ENCODE results near the gene MAMLD1. TPM values are rescaled to one million over a fixed set of nuclear protein-coding genes. Genes with fewer than 3 reads are reported as not detected.
A peak's percentile ranks its signal among the peaks of the same experiment; 100 is the strongest.

Gene MAMLD1, protein sequence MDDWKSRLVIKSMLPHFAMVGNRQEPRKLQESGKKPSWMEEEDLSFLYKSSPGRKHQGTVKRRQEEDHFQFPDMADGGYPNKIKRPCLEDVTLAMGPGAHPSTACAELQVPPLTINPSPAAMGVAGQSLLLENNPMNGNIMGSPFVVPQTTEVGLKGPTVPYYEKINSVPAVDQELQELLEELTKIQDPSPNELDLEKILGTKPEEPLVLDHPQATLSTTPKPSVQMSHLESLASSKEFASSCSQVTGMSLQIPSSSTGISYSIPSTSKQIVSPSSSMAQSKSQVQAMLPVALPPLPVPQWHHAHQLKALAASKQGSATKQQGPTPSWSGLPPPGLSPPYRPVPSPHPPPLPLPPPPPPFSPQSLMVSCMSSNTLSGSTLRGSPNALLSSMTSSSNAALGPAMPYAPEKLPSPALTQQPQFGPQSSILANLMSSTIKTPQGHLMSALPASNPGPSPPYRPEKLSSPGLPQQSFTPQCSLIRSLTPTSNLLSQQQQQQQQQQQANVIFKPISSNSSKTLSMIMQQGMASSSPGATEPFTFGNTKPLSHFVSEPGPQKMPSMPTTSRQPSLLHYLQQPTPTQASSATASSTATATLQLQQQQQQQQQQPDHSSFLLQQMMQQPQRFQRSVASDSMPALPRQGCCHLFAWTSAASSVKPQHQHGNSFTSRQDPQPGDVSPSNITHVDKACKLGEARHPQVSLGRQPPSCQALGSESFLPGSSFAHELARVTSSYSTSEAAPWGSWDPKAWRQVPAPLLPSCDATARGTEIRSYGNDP
- total RNA-seq (1 to 10 TPM; 5.5 to 9.3 TPM), polyA plus RNA-seq (ENCODE audit: insufficient read length in 2 of 2) (10 to 100 TPM; 33.7 to 39.4 TPM)
- long read RNA-seq, donor 1, partial matches to known transcripts, result 0 of 2 reads
- long read RNA-seq, donor 1, other reads (novel, unspliced or antisense), result 0 of 2 reads
- long read RNA-seq, donor 2, result 0 reads
- long read RNA-seq, donor 3, result 0 reads
- long read RNA-seq, donor 4, partial matches to known transcripts, result 0 of 1 reads
- long read RNA-seq, donor 4, other reads (novel, unspliced or antisense), result 0 of 1 reads

DNA sequence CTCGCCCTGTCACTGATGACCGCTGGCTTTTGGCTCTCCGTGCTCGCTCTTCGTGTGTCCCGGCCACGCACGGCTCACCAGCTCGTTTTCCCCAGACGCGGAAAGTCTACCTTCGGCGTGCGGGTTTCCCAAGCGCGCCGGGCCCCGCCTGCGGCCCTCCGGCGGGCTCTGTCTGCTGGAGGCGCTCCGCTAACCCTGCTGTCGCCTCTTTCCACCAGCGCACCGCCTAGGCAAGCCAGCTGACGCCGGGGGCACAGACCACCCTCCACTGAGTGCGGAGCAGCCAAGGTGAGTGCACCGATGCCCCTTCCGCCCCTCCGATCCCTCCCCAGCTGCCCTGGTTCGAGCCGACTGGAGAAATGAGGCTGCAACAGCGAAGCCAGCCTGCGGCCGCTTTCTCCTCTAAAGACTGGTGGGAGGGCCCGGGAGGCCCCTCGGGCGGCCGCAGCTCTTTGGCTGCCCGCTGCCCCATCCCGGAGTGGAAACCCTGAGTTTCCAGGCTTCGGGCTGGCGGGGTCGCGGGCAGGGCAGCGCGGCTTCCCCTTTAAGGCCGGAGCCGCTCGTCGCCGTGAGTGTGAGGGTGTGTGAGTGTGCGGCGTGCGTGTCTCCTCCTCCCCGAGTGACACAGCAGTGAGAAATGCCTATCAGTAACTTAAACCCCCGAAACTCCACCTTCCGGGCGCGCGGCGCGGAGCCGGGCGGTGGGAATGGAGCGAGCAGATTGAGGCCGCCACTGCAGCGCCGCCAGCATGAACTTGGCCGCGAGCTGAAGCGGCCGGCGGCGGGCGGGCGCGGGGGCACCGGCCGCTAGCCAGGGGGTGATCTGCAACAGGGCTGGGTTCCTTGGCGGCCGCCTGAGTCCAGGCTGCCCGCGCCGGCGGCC, at the start of gene MAMLD1:
Gene MAMLD1, plus strand, starts transcription at position 719 of the 883 bp plus-strand sequence. CDS start 82,200 bp downstream, outside the sequence.
- Histone ChIP-seq H3K4me3 (ENCODE audit: low read depth, low read length) (peak within 1 kb of the TSS; percentile 72), H3K27me3 (ENCODE audit: control insufficient read depth, insufficient read depth, low read length) (peaks cover 3% of the 10 kb centered on the region), H3K36me3 (ENCODE audit: control insufficient read depth, insufficient read depth, low read length) (no peaks in the 10 kb centered on the region), H3K4me1 (ENCODE audit: control insufficient read depth, insufficient read depth, low read length) (peaks cover 21% of the 10 kb centered on the region), H3K27ac (ENCODE audit: low read depth, low read length) (peak within 1 kb of the TSS; percentile 91), H3K9me3 (ENCODE audit: control insufficient read depth, insufficient read depth, low read length) (peaks cover 2% of the 10 kb centered on the region)
- DNase-seq (ENCODE audit: low read depth in 4 of 6, low spot score in 6 of 6), result peak in 2 of 6 donors; percentile 92 to 93
- 23% methylated on average over 77 of the region's 88 CpGs for WGBS (ENCODE audit: insufficient coverage)

DNA sequence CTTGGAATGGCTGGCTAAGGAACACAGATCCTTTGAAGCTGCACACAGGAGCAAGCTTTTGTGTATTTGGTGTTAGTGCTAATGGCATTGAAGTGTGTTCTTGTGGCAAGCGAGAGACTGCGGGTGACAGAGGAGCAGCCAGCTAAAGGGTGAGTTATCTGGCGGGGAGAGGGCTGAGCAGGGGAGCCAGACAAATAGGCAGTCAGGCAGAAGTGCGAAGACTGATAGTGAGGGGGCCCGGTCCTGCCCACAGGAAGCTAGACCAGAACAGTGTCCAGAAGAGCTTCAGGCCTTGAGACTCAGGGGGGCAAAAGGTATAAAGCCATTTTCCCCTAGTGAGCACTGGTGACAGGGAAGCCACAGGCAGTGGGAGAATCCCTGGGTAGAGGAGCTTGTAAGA, 49.6 kb upstream of the MAMLD1 start:
- Histone ChIP-seq H3K27me3 (ENCODE audit: control insufficient read depth, insufficient read depth, low read length) (no peaks in the 10 kb centered on the region), H3K36me3 (ENCODE audit: control insufficient read depth, insufficient read depth, low read length) (no peaks in the 10 kb centered on the region), H3K27ac (ENCODE audit: low read depth, low read length) (no peak overlapping the region), H3K4me3 (ENCODE audit: low read depth, low read length) (no peak overlapping the region), H3K9me3 (ENCODE audit: control insufficient read depth, insufficient read depth, low read length) (no peaks in the 10 kb centered on the region), H3K4me1 (ENCODE audit: control insufficient read depth, insufficient read depth, low read length) (peaks cover 15% of the 10 kb centered on the region)
- WGBS (ENCODE audit: insufficient coverage), result 64% methylated on average over 5 of the region's 5 CpGs
- DNase-seq (ENCODE audit: low read depth in 4 of 6, low spot score in 6 of 6), result no peak

DNA sequence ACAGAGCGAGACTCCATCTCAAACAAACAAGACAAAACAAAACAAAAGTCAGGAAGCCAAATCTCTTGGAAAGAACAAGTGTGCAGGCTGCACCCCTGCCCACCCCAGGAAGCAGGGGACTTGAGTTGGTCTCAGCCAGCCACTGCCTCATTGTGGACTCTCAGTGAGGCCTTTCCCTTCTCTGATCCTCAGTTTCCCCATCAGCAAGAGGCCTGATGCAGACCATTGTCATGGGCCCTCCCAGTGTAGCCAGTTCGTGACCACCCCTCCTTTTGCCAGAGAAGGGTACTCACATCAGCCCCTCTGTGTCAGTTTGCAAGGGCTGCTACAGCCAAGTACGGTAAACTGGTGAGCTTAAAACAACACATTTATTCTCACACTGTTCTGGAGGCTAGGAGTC, 48.9 kb upstream of the MAMLD1 start:
- Histone ChIP-seq H3K27ac (ENCODE audit: low read depth, low read length) (no peak overlapping the region), H3K36me3 (ENCODE audit: control insufficient read depth, insufficient read depth, low read length) (no peaks in the 10 kb centered on the region), H3K9me3 (ENCODE audit: control insufficient read depth, insufficient read depth, low read length) (no peaks in the 10 kb centered on the region), H3K4me3 (ENCODE audit: low read depth, low read length) (no peak overlapping the region), H3K27me3 (ENCODE audit: control insufficient read depth, insufficient read depth, low read length) (no peaks in the 10 kb centered on the region), H3K4me1 (ENCODE audit: control insufficient read depth, insufficient read depth, low read length) (peaks cover 15% of the 10 kb centered on the region)
- 81% methylated on average over 3 of the region's 3 CpGs for WGBS (ENCODE audit: insufficient coverage)
- DNase-seq (ENCODE audit: low read depth in 4 of 6, low spot score in 6 of 6), result no peak

DNA sequence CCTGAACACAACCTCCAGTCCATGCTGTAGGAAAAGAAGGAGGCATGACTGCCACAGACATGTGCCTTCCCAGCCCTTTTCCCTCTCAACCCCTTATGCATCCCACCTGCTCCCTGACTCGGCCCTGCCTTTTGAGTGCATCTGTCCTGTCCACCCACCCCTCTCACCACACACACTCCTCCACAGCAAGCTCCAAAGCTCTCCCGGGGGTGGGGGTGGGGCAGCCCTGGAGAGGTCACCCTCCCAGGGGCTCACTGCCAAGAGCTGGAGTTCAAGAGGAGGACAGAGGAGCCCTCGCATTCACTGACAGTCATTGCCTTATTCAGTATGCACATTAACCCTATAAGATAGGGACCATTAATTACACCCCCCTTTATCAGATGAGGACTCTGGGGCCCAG, 46.6 kb upstream of the MAMLD1 start:
- no CpG with 5 or more reads among the region's 3 CpGs for WGBS (ENCODE audit: insufficient coverage)
- H3K36me3 ChIP-seq (ENCODE audit: control insufficient read depth, insufficient read depth, low read length), result no peaks in the 10 kb centered on the region
- H3K9me3 ChIP-seq (ENCODE audit: control insufficient read depth, insufficient read depth, low read length), result no peaks in the 10 kb centered on the region
- peaks cover 15% of the 10 kb centered on the region for H3K4me1 ChIP-seq (ENCODE audit: control insufficient read depth, insufficient read depth, low read length)
- DNase-seq (ENCODE audit: low read depth in 4 of 6, low spot score in 6 of 6), result peak in 2 of 6 donors; percentile 26 to 33
- H3K27me3 ChIP-seq (ENCODE audit: control insufficient read depth, insufficient read depth, low read length), result no peaks in the 10 kb centered on the region
- H3K4me3 ChIP-seq (ENCODE audit: low read depth, low read length), result no peak overlapping the region
- H3K27ac ChIP-seq (ENCODE audit: low read depth, low read length), result peak overlapping the region; percentile 6

DNA sequence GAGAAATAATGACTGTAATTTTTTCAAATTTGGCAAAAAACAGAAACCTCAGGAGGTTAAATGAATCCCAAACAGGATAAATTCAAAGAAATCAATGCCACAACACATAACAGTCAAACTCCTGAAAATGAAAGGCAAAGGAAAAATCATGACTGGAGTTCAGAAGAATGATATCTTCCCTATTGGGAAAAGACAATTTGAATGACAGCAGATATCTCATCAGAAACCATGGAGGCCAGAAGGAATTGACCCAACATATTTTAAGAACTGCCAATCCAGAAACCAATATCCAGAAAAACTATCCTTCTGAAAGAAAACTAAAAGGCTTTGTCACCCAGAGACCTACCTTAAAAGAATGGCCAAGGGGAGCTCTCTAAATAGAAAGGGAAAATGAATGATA, 40.1 kb upstream of the MAMLD1 start:
- Histone ChIP-seq H3K4me3 (ENCODE audit: low read depth, low read length) (no peak overlapping the region), H3K9me3 (ENCODE audit: control insufficient read depth, insufficient read depth, low read length) (no peaks in the 10 kb centered on the region), H3K27ac (ENCODE audit: low read depth, low read length) (no peak overlapping the region), H3K36me3 (ENCODE audit: control insufficient read depth, insufficient read depth, low read length) (no peaks in the 10 kb centered on the region), H3K4me1 (ENCODE audit: control insufficient read depth, insufficient read depth, low read length) (peaks cover 2% of the 10 kb centered on the region), H3K27me3 (ENCODE audit: control insufficient read depth, insufficient read depth, low read length) (no peaks in the 10 kb centered on the region)
- DNase-seq (ENCODE audit: low read depth in 4 of 6, low spot score in 6 of 6), result no peak

DNA sequence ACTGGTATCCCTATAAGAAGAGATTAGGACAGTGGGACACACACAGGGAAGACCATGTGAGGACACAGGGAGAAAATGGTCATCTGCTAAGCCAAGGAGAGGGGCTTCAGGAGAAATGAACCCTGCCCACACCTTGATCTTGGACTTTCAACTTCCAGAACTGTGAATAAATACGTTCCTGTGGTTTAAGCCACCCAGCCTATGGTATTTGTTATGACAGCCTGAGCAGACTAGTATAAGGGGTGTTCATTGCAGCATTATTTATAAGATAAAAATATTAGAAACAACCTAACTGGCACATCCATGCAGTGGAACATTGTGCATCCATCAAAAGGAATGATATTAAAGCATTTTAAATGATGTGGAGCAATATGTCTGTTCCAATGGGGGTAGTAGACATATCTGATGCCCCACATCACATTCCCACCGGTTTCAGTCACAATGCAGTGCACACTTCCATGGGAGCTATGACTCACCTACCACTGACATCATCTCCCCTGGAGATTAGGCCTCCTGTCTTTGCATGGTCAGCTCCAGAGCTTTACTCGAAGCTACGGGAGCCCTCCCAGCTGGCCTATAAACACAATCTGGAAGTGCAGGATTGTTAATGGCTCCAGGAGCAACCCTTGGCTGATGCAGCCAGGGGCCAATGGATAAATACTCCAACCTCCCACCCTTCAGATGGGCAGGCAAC, 38.9 kb upstream of the MAMLD1 start:
- no peak overlapping the region for H3K27ac ChIP-seq (ENCODE audit: low read depth, low read length)
- no peaks in the 10 kb centered on the region for H3K36me3 ChIP-seq (ENCODE audit: control insufficient read depth, insufficient read depth, low read length)
- H3K4me1 ChIP-seq (ENCODE audit: control insufficient read depth, insufficient read depth, low read length), result no peaks in the 10 kb centered on the region
- no peak overlapping the region for H3K4me3 ChIP-seq (ENCODE audit: low read depth, low read length)
- H3K9me3 ChIP-seq (ENCODE audit: control insufficient read depth, insufficient read depth, low read length), result no peaks in the 10 kb centered on the region
- no peak for DNase-seq (ENCODE audit: low read depth in 4 of 6, low spot score in 6 of 6)
- 67% methylated on average over 3 of the region's 4 CpGs for WGBS (ENCODE audit: insufficient coverage)
- H3K27me3 ChIP-seq (ENCODE audit: control insufficient read depth, insufficient read depth, low read length), result no peaks in the 10 kb centered on the region

DNA sequence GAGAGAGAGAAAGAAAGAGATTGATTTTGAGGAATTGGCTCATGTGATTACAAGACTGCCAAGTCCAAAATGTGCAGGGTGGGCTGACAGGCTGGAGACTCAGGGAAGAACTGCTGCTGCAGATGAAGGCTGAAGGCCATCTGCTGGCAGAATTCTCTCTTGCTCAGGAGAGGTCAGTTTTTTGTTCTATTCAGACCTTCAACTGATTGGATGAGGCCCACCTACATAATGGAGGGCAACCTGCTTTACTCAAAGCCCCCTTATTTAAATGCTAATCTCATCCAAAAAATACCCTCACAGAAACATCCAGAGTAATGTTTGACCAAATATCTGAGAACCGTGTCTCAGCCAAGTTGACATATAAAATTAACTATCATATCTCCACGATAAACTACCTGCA, 38.2 kb upstream of the MAMLD1 start:
- Histone ChIP-seq H3K4me3 (ENCODE audit: low read depth, low read length) (no peak overlapping the region), H3K9me3 (ENCODE audit: control insufficient read depth, insufficient read depth, low read length) (no peaks in the 10 kb centered on the region), H3K4me1 (ENCODE audit: control insufficient read depth, insufficient read depth, low read length) (no peaks in the 10 kb centered on the region), H3K27me3 (ENCODE audit: control insufficient read depth, insufficient read depth, low read length) (no peaks in the 10 kb centered on the region), H3K27ac (ENCODE audit: low read depth, low read length) (no peak overlapping the region), H3K36me3 (ENCODE audit: control insufficient read depth, insufficient read depth, low read length) (no peaks in the 10 kb centered on the region)
- no peak for DNase-seq (ENCODE audit: low read depth in 4 of 6, low spot score in 6 of 6)
- no CpG with 5 or more reads among the region's 2 CpGs for WGBS (ENCODE audit: insufficient coverage)

DNA sequence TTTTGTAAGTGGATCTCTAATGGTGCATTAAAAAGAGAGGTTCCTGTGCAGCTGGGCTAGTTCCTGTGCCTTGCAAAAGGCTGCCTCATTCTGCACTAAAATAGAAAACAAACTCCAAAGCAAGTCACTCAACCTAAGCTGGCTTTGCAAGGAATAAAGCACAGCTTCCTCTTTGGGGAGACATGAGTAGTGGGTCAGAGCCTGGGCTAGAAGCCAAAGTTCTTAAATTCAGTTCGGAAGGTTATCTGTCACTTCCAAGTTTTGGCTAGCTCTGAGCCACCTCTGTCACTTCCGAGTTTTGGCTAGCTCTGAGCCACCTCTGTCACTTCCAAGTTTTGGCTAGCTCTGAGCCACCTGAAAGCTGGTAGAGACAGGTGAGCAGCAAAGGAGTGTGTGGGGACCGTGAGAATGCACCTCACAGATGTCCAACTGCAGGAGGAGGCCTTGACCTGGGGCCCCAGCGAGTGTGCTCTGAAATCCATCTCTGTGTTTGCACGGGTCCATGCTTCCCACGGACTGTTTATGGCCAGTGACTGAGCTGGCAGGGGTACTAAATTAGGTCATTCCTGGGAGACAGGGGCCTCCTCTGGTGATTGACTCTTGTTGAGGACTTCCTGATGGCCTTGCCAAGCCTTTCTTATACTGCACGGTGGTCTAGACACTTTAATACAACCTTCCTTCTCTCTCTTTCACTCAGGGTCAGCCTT, 36.4 kb upstream of the MAMLD1 start:
- Histone ChIP-seq H3K27ac (ENCODE audit: low read depth, low read length) (no peak overlapping the region), H3K4me3 (ENCODE audit: low read depth, low read length) (no peak overlapping the region), H3K9me3 (ENCODE audit: control insufficient read depth, insufficient read depth, low read length) (no peaks in the 10 kb centered on the region), H3K36me3 (ENCODE audit: control insufficient read depth, insufficient read depth, low read length) (no peaks in the 10 kb centered on the region), H3K27me3 (ENCODE audit: control insufficient read depth, insufficient read depth, low read length) (no peaks in the 10 kb centered on the region), H3K4me1 (ENCODE audit: control insufficient read depth, insufficient read depth, low read length) (no peaks in the 10 kb centered on the region)
- DNase-seq (ENCODE audit: low read depth in 4 of 6, low spot score in 6 of 6), result no peak
- WGBS (ENCODE audit: insufficient coverage), result 42% methylated on average over 6 of the region's 7 CpGs

Data from spinal cord (tissue), 10 donors.